HTERT RPE-1 (cell line): ENCODE results near the gene LRP10.

Source experiments
- in situ Hi-C: fragments of 300-500 bp; cut with MboI; formaldehyde crosslinking; loops from 4 replicates; pipeline ENCODE4 v1.14.3; 2020; ENCODE audit warnings: low sequenced_read_pairs

LRP10 gene

GRCh38 chr14:22884738-22885523 is 13.4 kb downstream of the LRP10 start:
- in situ Hi-C loops = no loop called here

- in situ Hi-C loops = no loop called here
Observed at GRCh38 chr14:22885975-22886374, 14.4 kb downstream of the LRP10 start.

- in situ Hi-C loops = no loop called here
Observed at GRCh38 chr14:22886500-22887259, 15.1 kb downstream of the LRP10 start.

DNA sequence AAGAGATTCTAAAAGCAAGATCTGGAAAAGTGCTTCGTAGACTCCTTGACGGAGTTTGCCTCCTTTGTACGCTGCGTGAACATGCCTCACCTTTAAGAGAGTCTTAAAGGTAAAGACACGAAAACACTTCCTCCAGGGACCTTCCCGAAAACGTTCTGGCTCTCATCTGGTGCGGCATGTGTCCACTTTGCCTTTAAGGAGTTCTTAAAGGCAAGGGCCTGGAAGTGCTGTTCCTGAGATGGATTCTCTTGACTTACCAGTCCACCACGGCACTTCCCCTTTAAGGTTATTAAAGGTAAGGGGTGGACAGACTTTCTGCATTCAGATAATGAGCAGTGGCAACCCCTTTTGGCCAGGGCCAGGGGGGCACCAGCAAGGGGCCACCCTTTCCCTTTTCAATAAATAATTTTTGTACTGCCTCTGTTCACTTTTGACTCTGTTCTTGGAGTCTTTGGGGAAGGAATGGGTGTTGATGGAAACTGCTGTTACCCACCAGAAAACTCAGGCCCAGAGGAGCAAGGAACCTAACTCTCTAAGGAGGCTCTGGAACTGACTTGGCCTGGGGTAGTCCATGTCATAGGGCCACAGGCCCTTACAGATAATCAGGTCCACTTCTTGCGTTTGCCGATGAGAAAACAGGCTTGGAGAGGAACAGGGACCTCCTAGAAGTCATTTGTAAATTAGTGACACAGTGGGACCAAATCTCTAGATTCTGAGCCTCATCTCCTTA is 15.9 kb downstream of the LRP10 start:
- in situ Hi-C loops = no loop called here

- in situ Hi-C loops = no loop called here
Observed at GRCh38 chr14:22887990-22888378, 16.4 kb downstream of the LRP10 start.

DNA sequence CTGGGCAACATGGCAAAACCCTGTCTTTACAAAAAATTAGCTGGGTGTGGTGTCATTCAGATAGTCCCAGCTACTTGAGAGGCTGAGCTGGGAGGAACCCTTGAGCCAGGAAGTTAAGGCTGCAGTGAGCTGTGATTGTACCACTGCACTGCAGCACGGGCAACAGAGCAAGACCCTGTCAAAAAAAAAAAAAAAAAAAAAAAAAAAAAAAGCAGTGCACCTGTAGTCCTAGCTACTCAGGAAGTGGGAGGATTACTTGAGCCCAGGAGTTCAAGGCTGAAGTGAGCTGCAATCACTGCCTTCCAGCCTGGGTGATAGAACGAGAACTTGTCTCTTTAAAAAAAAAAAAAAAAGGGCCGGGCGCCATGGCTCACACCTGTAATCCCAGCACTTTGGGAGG is 17.1 kb downstream of the LRP10 start:
- in situ Hi-C loops = no loop called here

DNA sequence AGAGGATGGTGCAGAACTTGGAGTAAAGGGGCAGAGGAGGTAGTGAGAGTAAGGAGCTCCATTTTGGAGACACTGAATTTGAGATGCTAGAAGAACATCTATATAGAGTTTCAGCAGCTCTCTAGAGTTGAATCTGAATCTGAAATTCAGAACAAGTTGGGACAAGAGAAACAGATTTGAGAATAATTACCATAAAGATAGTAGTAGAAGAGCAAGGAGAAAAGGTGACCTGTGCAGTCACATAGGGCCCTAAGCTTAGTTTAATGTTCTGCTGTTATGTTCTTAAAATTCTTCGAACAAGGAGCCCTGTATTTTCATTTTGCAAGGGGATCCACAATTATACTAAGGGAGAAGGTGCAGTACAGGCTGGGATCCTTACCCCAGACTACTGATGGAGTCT is 18.9 kb downstream of the LRP10 start:
- in situ Hi-C loops = no loop called here

DNA sequence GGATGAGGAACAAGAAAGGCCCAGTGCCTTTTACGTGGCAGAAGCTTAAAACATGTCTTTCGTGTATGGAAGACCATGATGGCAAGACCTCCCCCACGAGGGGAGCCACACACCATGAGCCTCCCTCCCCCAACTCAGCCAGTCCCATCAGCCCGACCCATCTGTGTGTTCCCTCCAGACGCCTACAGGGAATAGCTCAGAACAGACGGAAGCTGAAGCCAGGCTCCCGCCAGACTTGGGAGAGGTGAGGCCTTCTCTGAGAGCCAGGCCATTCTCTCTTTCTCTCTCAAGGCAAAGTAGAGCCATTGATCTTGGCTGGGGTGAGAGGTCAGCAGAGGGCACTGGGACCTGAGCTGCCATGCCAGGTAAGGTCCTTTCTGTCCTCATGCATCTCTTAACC is 20.9 kb downstream of the LRP10 start:
- in situ Hi-C loops = no loop called here

GRCh38 chr14:22893706-22894105 is 22.2 kb downstream of the LRP10 start:
- in situ Hi-C loops = no loop called here

- in situ Hi-C loops = no loop called here
Observed at GRCh38 chr14:22895402-22895801, 23.9 kb downstream of the LRP10 start.

DNA sequence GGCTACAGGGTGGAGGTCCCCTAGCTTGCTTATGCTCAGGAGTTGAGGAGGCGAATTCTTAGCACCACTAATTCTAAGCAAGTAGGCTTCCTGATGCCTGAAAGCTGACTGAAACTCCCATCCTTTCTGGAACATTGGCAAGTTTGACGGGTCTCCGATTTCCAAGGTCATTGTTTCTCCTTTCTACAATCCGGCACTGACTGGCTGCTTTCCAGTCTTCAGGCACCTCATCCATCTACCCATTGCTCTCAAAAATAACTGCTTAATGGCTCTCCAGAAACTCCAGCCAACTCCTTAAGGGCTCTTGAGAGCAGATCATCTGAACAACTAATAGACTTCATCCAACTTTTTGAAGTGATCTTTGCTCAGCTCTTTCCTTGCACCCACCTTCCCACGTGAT is 24.8 kb downstream of the LRP10 start:
- in situ Hi-C loops = no loop called here

- in situ Hi-C loops = no loop called here
Observed at GRCh38 chr14:22896760-22897159, 25.2 kb downstream of the LRP10 start.

DNA sequence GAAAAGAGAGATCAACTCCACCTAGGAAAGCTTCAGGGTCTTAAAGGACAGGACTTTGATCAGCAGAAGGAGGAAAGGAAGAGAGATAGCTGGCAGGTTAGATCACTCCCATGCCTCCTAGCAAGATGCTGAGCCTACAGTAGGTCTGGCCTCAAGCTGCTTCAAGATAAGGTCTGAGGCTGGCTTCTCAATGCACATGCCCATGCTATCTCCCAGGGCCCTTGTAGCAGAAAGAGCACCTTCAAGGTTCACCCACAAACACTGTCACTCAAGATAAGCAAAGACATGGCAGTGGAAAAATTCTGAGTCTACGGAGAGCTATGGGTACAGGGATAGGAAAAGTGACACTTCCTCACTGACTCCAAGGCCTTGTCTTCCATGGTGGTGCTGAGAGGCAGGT is 25.8 kb downstream of the LRP10 start:
- in situ Hi-C loops = no loop called here

- in situ Hi-C loops = no loop called here
Observed at GRCh38 chr14:22898302-22899090, 27.0 kb downstream of the LRP10 start.

DNA sequence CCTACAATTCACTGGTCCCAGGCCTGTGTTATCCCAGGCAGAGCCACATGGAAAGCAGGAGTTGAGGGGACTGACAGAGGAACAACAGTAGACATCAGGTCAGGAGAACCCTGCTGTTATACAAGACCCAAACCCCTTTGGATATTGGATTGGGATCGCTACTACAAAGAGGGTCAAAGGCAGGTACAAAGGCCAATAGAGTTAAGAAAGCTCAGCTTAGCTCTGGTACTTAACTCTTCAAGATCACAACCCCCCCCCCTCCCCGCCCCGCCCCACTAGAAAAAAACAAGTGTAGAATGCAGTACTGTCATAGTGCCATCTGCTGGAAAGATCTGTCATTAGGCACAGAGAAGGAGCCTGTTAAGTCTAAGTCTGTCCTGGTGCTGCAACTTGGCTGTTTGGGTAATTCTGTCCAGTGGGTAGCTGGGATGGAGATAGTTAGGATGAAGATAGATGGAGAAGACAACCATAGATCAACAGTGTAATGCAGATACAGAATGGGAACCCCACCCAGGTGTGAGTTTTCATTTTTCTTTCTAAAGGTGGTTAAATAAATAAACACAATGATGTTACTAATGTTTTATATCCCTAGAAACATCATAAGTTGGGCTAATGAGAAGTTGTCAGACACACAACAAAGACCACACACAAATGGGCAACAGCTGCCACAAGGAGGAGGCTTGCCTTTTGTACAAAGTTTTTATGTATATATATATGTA is 28.7 kb downstream of the LRP10 start:
- in situ Hi-C loops = no loop called here

DNA sequence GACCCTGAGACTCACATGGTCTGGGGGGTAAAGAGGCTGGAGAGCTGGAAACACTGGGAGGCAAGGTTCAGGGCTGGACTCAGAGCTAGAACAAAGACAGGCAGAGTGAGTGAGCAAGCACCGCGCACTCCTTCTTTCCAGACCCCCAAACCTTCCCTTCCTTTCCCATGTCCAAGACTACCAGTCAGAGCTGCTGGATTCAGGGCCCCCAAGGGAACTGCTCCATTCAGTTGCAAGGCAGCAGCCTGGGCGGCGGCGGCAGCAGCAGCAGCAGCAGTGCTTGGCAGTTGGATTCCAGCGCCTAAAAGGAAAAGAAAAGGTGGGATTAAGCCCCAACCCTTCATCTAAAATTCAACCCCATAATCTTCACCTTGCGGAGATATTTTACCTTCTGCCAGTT is 30.3 kb downstream of the LRP10 start:
- in situ Hi-C loops = no loop called here

DNA sequence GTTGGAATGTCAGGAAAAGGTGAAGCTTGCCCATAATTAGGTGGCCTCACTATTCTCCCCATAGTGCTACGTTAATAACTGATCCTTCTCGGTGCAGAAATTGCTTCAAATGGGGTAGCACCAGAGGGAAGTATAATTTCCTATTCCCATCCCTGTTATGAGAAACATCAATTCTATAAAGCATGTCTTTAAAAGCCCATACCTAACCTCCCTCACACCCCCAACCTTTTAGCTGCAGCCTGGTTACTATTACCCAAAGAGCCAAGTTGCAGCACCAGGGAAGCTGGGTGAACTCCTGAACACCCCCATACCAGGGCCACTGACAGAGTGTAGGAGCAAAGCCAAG is 32.2 kb downstream of the LRP10 start:
- in situ Hi-C loops = no loop called here

DNA sequence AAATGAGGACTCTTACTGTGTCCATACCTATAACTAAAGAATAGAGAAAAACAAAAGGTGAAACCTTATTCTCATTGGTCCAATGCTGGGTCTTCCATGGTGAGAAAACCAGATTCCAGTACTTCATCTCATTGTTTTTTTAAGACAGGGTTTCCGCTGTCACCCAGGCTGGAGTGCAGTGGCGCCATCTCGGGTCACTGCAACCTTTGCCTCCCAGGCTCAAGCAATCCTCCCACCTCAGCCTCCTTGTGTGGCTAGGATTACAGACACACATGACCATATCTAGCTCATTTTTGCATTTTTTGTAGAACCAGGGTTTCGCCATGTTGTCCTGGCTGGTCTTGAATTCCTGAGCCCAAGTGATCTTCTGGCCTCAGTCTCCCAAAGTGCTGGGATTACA is 34.1 kb downstream of the LRP10 start:
- in situ Hi-C loops = no loop called here

DNA sequence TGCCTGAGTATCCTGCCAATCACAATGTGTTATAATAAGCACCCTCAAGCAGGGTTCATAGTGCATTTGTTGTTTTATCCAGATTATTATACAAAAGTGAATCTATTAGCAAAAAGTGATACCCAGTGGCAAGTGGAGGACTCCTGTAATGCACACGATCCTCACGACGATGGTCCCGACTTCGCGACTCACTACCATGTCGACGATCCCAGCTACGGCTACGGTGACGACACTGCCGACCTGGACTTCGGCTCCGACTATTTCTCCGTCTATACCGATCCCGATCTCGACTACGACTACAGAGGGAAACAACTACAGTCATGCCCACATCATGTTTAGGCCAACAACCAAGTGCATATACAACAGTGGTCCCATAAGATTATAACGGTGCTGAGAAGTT is 34.5 kb downstream of the LRP10 start:
- in situ Hi-C loops = no loop called here

DNA sequence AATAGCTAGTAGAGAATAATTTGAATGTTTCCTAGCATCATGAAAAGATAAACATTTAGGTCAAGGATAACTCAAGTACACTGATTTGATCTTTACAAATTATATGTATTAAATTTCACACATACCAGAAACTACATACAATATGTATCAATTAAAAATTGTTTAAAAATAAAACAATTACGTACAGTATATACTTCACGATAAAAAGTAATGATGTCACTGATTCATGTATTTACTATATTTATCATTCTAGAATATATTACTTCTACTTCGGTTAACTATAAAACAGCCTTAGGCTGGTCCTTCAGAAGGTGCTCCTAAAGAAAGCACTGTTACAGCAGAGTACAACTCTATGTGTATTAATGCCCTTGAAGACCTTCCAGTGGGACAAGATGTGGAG is 35.9 kb downstream of the LRP10 start:
- in situ Hi-C loops = no loop called here

- in situ Hi-C loops = no loop called here
Observed at GRCh38 chr14:22908601-22909000, 37.1 kb downstream of the LRP10 start.
